Fibroblast of villous mesenchyme (primary cell): ENCODE measurements around the gene GRB7. TPM values are rescaled to one million over a fixed set of nuclear protein-coding genes. Genes with fewer than 3 reads are reported as not detected.

Experiments
- DNase-seq: peaks from one replicate; pipeline ENCODE4 v3.0.0-alpha.2; 2010; ENCODE audit warnings: low read depth
- H3K4me3 ChIP-seq: 2 replicates; pipeline ENCODE4 v1.5.1; 2011; ENCODE audit warnings: low read depth, mild to moderate bottlenecking, low read length
- CTCF ChIP-seq: IDR thresholded peaks from 2 replicates; pipeline ENCODE4 v1.5.1; 2012; ENCODE audit warnings: low read depth, mild to moderate bottlenecking, low read length; ENCODE audit not compliant: insufficient read depth
- total RNA-seq: library from RNA; depleted of rRNA; stranded (reverse); fragments of >200 nt; gene quantifications from 2 replicates; pipeline ENCODE4 v1.2.3, GENCODE V29; 2012

Gene GRB7
- total RNA-seq, 1 donor, result 1.3 TPM

DNA sequence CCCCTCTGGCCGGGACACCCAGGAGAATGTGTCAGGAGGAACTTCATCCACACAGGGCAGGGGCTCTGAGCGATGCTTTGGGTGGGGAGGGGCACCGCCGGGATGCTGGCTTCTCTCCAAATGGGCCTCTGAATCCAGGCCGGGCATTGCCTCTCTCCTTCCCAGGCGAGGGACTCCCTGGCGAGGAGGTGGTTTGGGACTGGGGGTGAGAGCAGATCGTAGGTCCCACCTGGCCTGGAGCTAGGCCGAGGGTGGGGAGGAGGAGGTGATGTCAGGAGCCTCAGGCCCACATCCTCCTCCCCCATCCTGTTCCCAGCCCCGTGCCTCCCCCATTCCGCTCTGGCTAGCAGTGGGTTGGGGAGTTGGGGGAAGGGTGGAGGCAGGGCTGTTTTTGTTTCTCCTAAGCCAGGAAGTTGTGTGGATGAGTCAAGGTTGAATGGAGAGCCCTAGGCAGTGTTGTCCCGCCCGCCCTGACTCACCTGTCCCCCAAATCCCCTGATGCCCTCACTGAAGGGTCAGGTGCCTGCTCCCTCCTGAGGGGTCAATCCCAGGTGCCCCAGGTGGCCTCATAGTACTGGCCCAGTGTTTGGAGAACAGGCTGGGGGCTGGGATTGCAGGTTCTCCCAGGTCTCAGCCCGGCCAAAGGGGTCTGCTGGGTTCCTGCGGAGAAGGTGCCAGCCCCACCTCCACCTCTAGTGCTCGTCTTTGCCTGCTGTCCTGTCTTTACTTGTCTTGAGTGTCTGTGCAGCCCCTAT is 2.8 kb downstream of the GRB7 start:
- DNase-seq, result peak; percentile 39
- no peak overlapping the region for H3K4me3 ChIP-seq
- no peak for TF ChIP-seq CTCF

DNA sequence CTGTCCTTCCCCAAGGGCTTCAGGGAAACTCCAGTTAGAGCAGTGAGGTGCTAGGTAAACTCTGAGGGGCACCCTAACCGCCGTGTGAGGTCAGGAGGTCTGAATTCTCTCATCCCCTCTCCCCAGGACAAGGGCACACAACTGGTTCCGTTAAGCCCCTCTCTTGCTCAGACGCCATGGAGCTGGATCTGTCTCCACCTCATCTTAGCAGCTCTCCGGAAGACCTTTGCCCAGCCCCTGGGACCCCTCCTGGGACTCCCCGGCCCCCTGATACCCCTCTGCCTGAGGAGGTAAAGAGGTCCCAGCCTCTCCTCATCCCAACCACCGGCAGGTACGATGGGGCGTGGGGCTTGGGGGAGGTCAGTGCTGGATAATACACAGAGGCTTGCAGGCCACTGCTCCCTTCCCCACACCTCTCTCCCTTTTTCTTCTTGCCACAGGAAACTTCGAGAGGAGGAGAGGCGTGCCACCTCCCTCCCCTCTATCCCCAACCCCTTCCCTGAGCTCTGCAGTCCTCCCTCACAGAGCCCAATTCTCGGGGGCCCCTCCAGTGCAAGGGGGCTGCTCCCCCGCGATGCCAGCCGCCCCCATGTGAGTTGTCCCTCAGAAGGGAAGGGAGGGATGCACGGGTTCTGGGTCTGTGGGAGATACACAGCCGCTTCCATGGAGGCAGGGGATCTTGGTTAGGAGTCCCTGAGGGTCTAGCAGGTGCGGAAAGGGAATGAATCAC is 4.6 kb downstream of the GRB7 start:
- TF ChIP-seq CTCF, result no peak
- no peak for DNase-seq
- no peak overlapping the region for H3K4me3 ChIP-seq

DNA sequence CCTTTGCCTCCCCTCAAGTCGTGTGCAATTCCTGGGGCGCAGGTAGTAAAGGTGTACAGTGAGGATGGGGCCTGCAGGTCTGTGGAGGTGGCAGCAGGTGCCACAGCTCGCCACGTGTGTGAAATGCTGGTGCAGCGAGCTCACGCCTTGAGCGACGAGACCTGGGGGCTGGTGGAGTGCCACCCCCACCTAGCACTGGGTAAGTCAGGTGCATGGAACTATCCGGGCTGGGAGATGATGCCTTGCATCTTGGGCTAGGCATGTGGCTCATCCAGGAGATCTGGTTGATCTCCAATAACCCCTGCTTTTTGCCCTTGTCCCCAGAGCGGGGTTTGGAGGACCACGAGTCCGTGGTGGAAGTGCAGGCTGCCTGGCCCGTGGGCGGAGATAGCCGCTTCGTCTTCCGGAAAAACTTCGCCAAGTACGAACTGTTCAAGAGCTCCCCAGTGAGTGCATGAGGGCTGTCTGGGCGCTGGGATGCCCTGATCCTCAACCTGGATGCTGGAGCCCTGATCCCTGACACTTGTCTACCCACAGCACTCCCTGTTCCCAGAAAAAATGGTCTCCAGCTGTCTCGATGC is 5.2 kb downstream of the GRB7 start:
- no peak for DNase-seq
- H3K4me3 ChIP-seq, result no peak overlapping the region
- no peak for TF ChIP-seq CTCF

DNA sequence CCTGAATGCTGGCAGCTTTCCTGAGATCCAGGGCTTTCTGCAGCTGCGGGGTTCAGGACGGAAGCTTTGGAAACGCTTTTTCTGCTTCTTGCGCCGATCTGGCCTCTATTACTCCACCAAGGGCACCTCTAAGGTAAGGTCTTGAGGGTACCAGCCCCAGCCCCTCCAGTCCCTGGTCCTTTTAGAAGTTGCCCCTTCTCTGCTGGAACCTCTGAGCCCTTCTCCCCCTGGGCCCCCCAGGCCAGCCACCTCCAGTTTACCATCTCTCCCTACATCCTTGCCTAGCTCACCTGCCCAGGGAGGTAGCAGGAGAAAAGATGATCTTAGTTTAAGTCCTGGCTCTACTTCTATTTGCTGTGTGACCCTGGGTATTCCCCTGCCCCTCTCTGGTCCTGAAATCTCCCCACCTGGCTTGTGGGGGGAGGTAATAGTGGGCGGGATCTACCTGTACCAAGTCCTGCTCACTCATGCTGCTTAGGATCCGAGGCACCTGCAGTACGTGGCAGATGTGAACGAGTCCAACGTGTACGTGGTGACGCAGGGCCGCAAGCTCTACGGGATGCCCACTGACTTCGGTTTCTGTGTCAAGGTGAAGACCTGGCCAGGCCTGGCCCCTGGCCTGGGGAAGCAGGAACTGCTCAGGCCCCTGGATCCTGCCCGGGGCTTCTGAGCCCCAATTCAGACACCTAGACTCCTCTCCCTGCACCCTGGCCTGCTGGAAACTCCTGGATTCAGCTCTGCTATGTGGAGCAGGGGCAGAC is 6.5 kb downstream of the GRB7 start:
- TF ChIP-seq CTCF, result no peak
- H3K4me3 ChIP-seq, result no peak overlapping the region
- no peak for DNase-seq

GRCh38 chr17:39744836-39745215 is 7.1 kb downstream of the GRB7 start:
- no peak overlapping the region for H3K4me3 ChIP-seq
- DNase-seq, result no peak
- no peak for TF ChIP-seq CTCF

DNA sequence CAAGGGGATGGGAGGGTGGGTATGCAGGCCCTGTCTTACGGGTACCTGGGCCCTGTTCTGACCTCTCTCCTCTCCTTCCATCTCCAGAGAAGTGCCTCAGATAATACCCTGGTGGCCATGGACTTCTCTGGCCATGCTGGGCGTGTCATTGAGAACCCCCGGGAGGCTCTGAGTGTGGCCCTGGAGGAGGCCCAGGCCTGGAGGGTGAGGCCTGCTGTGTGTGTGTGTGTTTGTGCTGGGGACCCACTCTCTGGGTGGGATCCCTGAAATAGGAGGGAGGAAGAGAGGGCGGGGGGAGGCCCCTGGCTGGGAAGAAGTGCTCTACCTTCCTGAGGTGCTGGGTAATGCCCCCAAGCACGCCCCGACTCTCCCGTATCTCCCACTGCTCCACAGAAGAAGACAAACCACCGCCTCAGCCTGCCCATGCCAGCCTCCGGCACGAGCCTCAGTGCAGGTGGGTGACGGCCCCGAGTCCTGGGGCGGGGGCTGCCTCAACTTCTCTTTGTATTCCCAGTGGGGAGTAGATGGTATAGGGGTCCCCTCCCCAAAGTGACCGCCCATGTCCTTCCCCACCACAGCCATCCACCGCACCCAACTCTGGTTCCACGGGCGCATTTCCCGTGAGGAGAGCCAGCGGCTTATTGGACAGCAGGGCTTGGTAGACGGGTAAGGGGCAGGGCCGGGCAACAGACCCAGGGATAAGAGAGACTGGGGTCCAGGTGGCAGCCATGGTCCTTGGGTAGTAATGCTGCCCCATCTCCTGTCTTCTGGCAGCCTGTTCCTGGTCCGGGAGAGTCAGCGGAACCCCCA is 7.8 kb downstream of the GRB7 start:
- DNase-seq, result no peak
- TF ChIP-seq CTCF, result no peak
- H3K4me3 ChIP-seq, result no peak overlapping the region
